HG03460 (cell line): ENCODE measurements around the gene FTL.
"Not testable (repeated sequence)": the region's sequence is repeated elsewhere in the genome, so short reads cannot be mapped to it uniquely, and the experiment has no call there.

Experiments used
- ATAC-seq: cut with Tn5 transposase; IDR thresholded peaks from one replicate; pipeline ENCODE4 v1.9.1; 2021; ENCODE audit not compliant: unreplicated experiment

The FTL gene

GRCh38 chr19:48965040-48965805 is at the start of gene FTL:
Gene FTL, plus strand, starts transcription at chr19:48965309. Its CDS starts 199 bp downstream, at chr19:48965508.
- peak; percentile 50 for ATAC-seq

GRCh38 chr19:48915757-48916156 is 49.4 kb upstream of the FTL start:
- no peak for ATAC-seq

- ATAC-seq, result no peak
Observed at GRCh38 chr19:48918071-48918470, 47.0 kb upstream of the FTL start.

GRCh38 chr19:48918801-48919247 is 46.3 kb upstream of the FTL start:
- ATAC-seq, result no peak

- not testable (repeated sequence) for ATAC-seq
Observed at GRCh38 chr19:48919271-48919670, 45.8 kb upstream of the FTL start.

- no peak for ATAC-seq
Observed at GRCh38 chr19:48920949-48921348, 44.2 kb upstream of the FTL start.

- no peak for ATAC-seq
Observed at GRCh38 chr19:48921721-48922500, 43.2 kb upstream of the FTL start.

GRCh38 chr19:48922548-48923490 is 42.3 kb upstream of the FTL start:
- no peak for ATAC-seq

- no peak for ATAC-seq
Observed at GRCh38 chr19:48925240-48925843, 39.8 kb upstream of the FTL start.

GRCh38 chr19:48925890-48926289 is 39.2 kb upstream of the FTL start:
- not testable (repeated sequence) for ATAC-seq

- ATAC-seq, result no peak
Observed at GRCh38 chr19:48926909-48927308, 38.2 kb upstream of the FTL start.

- not testable (repeated sequence) for ATAC-seq
Observed at GRCh38 chr19:48927692-48928091, 37.4 kb upstream of the FTL start.

GRCh38 chr19:48928164-48929025 is 36.7 kb upstream of the FTL start:
- no peak for ATAC-seq

- ATAC-seq, result no peak
Observed at GRCh38 chr19:48933382-48933932, 31.7 kb upstream of the FTL start, which contains the start of gene DHDH. Gene DHDH, plus strand, starts transcription at chr19:48933699. Its CDS starts 23 bp downstream, at chr19:48933722.

GRCh38 chr19:48934837-48935236 is 30.3 kb upstream of the FTL start:
- ATAC-seq, result no peak

- ATAC-seq, result no peak
Observed at GRCh38 chr19:48935864-48936263, 29.2 kb upstream of the FTL start.

- no peak for ATAC-seq
Observed at GRCh38 chr19:48938256-48938655, 26.9 kb upstream of the FTL start.

- ATAC-seq, result no peak
Observed at GRCh38 chr19:48940902-48941301, 24.2 kb upstream of the FTL start.

- no peak for ATAC-seq
Observed at GRCh38 chr19:48943081-48943480, 22.0 kb upstream of the FTL start.
